Effector memory CD8-positive, alpha-beta T cell (primary cell): ENCODE measurements around the gene GDI2.

Experiments used
- ATAC-seq: fragments of 150-1000 bp; cut with Tn5 transposase; replicated peaks from 2 replicates; pipeline ENCODE4 v1.10.0; 2021; ENCODE audit warnings: mild to moderate bottlenecking, moderate library complexity
- DNase-seq, 3 experiments: peaks; one replicate each; pipeline ENCODE4 v3.0.0; 2021
- H3K27ac Mint-ChIP-seq, 2 donors: one replicate each; pipeline ENCODE4 v1.8.0; 2022; ENCODE audit warnings: mild to moderate bottlenecking in 2 of 2, mixed read lengths in 2 of 2, moderate library complexity in 2 of 2
- H3K27me3 Mint-ChIP-seq, 2 donors: one replicate each; pipeline ENCODE4 v1.8.0; 2022; ENCODE audit warnings: mixed read lengths in 2 of 2
- H3K36me3 Mint-ChIP-seq: one replicate; pipeline ENCODE4 v1.8.0; 2022; ENCODE audit warnings: mild to moderate bottlenecking, moderate library complexity, mixed read lengths; ENCODE audit not compliant: insufficient read depth
- H3K4me1 Mint-ChIP-seq, 2 donors: one replicate each; pipeline ENCODE4 v1.8.0; 2022; ENCODE audit warnings: low read depth in 2 of 2, mixed read lengths in 2 of 2
- H3K4me3 Mint-ChIP-seq, 2 donors: one replicate each; pipeline ENCODE4 v1.8.0; 2022; ENCODE audit warnings: mild to moderate bottlenecking in 2 of 2, mixed read lengths in 2 of 2, moderate library complexity in 2 of 2
- H3K9me3 Mint-ChIP-seq, 2 donors: one replicate each; pipeline ENCODE4 v1.8.0; 2022; ENCODE audit warnings: mixed read lengths in 2 of 2

Gene GDI2

GRCh38 chr10:5737352-5737751 lies 75.9 kb downstream of the GDI2 start:
- H3K27ac Mint-ChIP-seq = peak overlapping the region in 1 of 2 donors; percentile 71
- no peaks in the 10 kb centered on the region for H3K9me3 Mint-ChIP-seq
- ATAC-seq (no peak), DNase-seq (no peak)
- H3K4me1 Mint-ChIP-seq = peaks cover 4 to 26% of the 10 kb centered on the region in 2 donors
- H3K27me3 Mint-ChIP-seq = no peaks in the 10 kb centered on the region
- H3K4me3 Mint-ChIP-seq = no peak overlapping the region
- H3K36me3 Mint-ChIP-seq = peaks cover 57% of the 10 kb centered on the region

- Mint-ChIP-seq H3K4me3 (no peak overlapping the region), H3K9me3 (no peaks in the 10 kb centered on the region), H3K4me1 (peaks cover 5 to 29% of the 10 kb centered on the region in 2 donors), H3K27ac (no peak overlapping the region), H3K27me3 (no peaks in the 10 kb centered on the region), H3K36me3 (peaks cover 53% of the 10 kb centered on the region)
- ATAC-seq (no peak), DNase-seq (no peak)
Observed at GRCh38 chr10:5736591-5736990, 76.6 kb downstream of the GDI2 start.

- ATAC-seq (no peak), DNase-seq (no peak)
- Mint-ChIP-seq H3K4me3 (no peak overlapping the region), H3K36me3 (peaks cover 60% of the 10 kb centered on the region), H3K4me1 (peaks cover 4 to 24% of the 10 kb centered on the region in 2 donors), H3K27ac (peak overlapping the region in 1 of 2 donors; percentile 81), H3K27me3 (no peaks in the 10 kb centered on the region), H3K9me3 (no peaks in the 10 kb centered on the region)
Observed at GRCh38 chr10:5735119-5735518, 78.1 kb downstream of the GDI2 start.

- Mint-ChIP-seq H3K9me3 (no peaks in the 10 kb centered on the region), H3K27me3 (no peaks in the 10 kb centered on the region), H3K4me3 (no peak overlapping the region), H3K36me3 (peaks cover 75% of the 10 kb centered on the region), H3K27ac (peak overlapping the region in 1 of 2 donors; percentile 64), H3K4me1 (peaks cover 2 to 19% of the 10 kb centered on the region in 2 donors)
- DNase-seq (no peak), ATAC-seq (no peak)
Observed at GRCh38 chr10:5732141-5732540, 81.1 kb downstream of the GDI2 start.

GRCh38 chr10:5731559-5731958 lies 81.7 kb downstream of the GDI2 start:
- peaks cover 74% of the 10 kb centered on the region for H3K36me3 Mint-ChIP-seq
- no peak for DNase-seq
- no peaks in the 10 kb centered on the region for H3K27me3 Mint-ChIP-seq

GRCh38 chr10:5730766-5731165 lies 82.5 kb downstream of the GDI2 start:
- ATAC-seq (no peak), DNase-seq (no peak)
- Mint-ChIP-seq H3K27ac (peak overlapping the region in 1 of 2 donors; percentile 44), H3K27me3 (no peaks in the 10 kb centered on the region), H3K36me3 (peaks cover 74% of the 10 kb centered on the region), H3K4me3 (no peak overlapping the region), H3K9me3 (no peaks in the 10 kb centered on the region), H3K4me1 (peaks cover 2 to 14% of the 10 kb centered on the region in 2 donors)

More at GRCh38 chr10:5731559-5731958, 81.7 kb downstream of the GDI2 start:
- no peak overlapping the region for H3K4me3 Mint-ChIP-seq
- peak overlapping the region in 1 of 2 donors; percentile 64 for H3K27ac Mint-ChIP-seq
- no peaks in the 10 kb centered on the region for H3K9me3 Mint-ChIP-seq
- ATAC-seq = no peak
- H3K4me1 Mint-ChIP-seq = peaks cover 2 to 16% of the 10 kb centered on the region in 2 donors

- ATAC-seq = no peak
Observed at GRCh38 chr10:5723692-5724091, 89.5 kb downstream of the GDI2 start.

GRCh38 chr10:5720182-5720581 lies 93.1 kb downstream of the GDI2 start:
- Mint-ChIP-seq H3K9me3 (no peaks in the 10 kb centered on the region), H3K4me1 (peaks cover 6 to 16% of the 10 kb centered on the region in 2 donors), H3K27ac (no peak overlapping the region), H3K36me3 (peaks cover 25% of the 10 kb centered on the region), H3K4me3 (no peak overlapping the region), H3K27me3 (no peaks in the 10 kb centered on the region)
- ATAC-seq = no peak
- DNase-seq = no peak

More at GRCh38 chr10:5723692-5724091, 89.5 kb downstream of the GDI2 start:
- Mint-ChIP-seq H3K27me3 (no peaks in the 10 kb centered on the region), H3K9me3 (no peaks in the 10 kb centered on the region), H3K4me1 (peaks cover 2 to 3% of the 10 kb centered on the region in 2 donors), H3K4me3 (no peak overlapping the region), H3K36me3 (peaks cover 48% of the 10 kb centered on the region), H3K27ac (no peak overlapping the region)
- DNase-seq = no peak

- Mint-ChIP-seq H3K27ac (peak overlapping the region in 1 of 2 donors; percentile 10), H3K36me3 (peaks cover 25% of the 10 kb centered on the region), H3K27me3 (no peaks in the 10 kb centered on the region), H3K4me3 (no peak overlapping the region), H3K9me3 (no peaks in the 10 kb centered on the region), H3K4me1 (peaks cover 10 to 22% of the 10 kb centered on the region in 2 donors)
- ATAC-seq (no peak), DNase-seq (no peak)
Observed at GRCh38 chr10:5719546-5719945, 93.7 kb downstream of the GDI2 start.
